ENCODE results near the gene FANK1.
A peak's percentile ranks its signal among the peaks of the same experiment; 100 is the strongest.
"Not testable (repeated sequence)": the region's sequence is repeated elsewhere in the genome, so short reads cannot be mapped to it uniquely, and the experiment has no call there.

FANK1 gene

GRCh38 chr10:125889441-125889840 lies 6.9 kb upstream of the FANK1 start:
- not testable (repeated sequence) for DNase-seq (ENCODE audit: low read depth)

DNA sequence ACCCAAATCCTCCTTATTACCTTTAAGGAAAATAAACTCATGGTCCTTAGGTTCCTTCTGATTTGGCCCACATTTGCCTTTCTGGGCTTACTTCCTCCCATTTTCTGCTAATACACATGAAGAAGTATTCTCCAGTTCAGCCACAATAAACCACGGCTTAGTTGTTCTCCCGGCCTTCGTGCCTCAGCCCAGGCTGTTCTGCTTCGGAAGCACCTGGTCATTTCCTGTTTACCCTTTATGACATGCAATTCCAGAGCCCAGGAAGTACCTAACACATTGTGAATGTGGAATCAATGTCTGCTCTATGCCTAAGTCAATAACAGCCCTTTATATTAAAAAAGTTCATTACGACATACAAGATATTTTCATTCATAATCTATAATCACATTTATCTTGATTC lies 4.0 kb upstream of the FANK1 start:
- DNase-seq (ENCODE audit: low read depth) = not testable (repeated sequence)

DNA sequence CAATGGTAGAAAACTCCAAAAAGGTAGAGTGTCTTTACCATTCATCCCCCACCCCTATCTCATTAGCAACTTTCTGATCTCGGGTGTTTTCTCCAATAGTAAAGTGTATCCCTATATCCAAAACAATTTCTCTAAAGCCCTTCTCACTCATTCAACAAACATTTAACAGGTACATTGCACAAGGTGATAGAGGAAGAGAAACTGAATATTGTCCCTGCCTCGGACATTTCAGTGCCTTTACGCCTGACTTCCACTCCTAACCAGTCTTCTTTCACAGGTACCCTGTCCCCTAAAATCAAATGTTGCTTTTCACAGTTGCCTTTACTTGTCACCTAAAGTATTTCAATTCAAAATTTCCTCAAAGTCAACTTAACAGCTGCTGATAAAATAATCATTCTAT lies 2.2 kb upstream of the FANK1 start:
- not testable (repeated sequence) for DNase-seq (ENCODE audit: low read depth)

DNA sequence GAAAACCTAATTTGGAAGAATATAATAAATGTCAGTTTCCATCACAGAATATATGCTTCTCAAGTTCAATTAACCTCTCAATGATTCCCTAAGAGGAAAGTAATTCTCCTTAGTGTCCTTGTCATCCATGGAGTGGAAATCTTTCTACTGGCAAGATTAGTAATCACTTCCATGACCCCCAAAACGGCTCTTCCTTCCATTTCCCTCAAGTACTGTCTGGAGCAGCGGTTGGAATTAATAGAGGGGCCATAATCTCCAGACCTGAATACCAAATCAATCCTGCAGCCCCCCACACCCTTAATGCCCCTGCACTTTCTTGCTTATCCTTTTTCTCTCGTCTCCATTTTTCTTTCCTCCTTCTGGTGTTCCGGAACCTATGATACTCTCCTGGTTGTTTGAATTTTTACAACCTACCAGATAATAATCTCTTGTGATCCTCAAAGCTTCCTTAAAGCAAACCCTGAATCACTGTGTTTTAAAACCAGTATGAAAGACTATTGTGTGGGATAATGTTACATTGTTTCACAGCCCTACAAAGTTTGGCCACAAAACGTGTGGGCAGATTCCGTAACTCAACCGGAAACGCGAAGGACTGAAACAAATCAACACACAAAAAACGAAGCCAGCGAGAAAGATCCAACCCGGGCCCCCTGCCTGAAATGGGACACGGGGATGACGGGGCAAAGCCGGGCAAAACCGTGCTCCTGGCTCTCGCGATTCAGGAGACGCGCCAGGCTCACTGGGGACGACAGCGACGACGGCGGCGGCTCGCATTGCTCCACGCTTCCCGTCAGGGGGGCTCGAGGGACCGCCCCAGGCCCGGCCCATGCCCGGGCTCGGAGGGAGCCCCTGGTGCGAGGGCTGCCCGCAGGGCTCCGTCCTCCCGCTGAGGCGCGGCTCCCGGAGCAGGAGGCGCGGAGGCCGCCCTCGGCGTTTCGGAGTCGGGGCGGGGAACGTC lies 955 bp upstream of the FANK1 start:
- DNase-seq (ENCODE audit: low read depth) = peak; percentile 17

GRCh38 chr10:125897317-125897716 lies 953 bp downstream of the FANK1 start:
- DNase-seq (ENCODE audit: low read depth) = not testable (repeated sequence)

GRCh38 chr10:125900963-125901362 lies 4.6 kb downstream of the FANK1 start:
- DNase-seq (ENCODE audit: low read depth) = not testable (repeated sequence)

DNA sequence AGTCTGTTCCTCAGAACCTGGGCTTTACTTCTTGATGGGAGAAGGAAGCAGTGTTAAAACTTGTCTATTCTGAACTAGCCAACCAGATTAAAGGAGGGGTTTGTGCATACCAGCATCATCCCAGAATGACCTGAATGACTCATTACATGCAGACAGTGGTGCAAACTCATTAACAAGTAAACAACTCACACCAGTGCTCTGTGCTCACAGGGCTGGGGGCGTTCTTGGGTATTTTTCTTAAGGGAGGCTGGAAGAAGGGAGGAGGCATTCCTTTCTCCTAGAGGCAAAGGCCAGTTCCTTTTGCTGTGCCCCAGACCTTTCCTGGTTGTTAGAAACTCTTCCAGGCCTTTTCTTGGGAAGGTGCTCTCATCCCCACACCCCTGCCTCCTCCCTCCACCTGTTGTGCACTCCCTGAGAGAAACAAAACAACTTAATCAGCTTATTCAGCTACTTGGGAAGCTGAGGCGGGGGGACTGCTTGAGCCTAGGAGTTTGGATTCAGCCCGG lies 6.8 kb downstream of the FANK1 start:
- not testable (repeated sequence) for DNase-seq (ENCODE audit: low read depth)

- DNase-seq (ENCODE audit: low read depth) = not testable (repeated sequence)
These were observed 9.0 kb downstream of the FANK1 start for GRCh38 chr10:125905069-125905994.

- not testable (repeated sequence) for DNase-seq (ENCODE audit: low read depth)
These were observed 11.2 kb downstream of the FANK1 start for GRCh38 chr10:125907598-125907997.

DNA sequence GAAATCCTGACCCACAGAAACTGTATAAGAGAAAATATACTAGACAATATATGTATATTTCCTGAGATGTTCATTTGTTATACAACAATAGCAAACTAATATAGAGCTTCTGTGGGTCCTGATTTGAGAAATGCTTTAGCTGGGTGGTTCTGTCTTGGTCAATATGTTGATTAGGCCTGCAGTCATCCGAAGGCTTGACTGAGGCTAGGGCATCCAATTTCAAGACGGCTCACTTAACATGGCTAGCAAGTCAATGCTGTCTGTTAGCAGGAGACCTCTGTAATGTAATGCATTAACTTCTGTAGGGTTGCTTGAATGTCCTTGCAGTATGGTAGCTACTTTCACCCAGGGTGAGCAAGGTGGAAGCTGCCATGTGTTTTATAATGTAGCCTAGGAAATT lies 12.4 kb downstream of the FANK1 start:
- not testable (repeated sequence) for DNase-seq (ENCODE audit: low read depth)

GRCh38 chr10:125909491-125909890 lies 13.1 kb downstream of the FANK1 start:
- not testable (repeated sequence) for DNase-seq (ENCODE audit: low read depth)

DNA sequence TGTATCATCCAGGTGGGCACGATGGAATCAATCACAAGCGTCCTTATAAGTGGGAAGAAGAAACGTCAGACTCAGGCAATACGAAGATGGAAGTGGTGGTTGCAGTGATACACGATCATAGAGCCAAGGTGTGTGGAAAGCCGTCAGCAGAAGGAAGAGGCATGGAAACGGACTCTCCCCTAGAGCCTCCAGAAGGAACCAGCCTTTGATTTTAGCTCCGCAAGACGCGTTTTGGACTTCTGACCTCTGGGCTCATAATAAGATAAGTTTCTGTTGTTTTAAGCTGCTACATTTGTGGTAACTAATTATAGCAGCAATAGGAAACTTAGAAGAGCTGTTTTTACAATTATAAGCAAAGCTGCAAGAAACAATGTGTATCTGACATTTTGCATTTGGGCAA lies 14.8 kb downstream of the FANK1 start:
- no peak for DNase-seq (ENCODE audit: low read depth)

DNA sequence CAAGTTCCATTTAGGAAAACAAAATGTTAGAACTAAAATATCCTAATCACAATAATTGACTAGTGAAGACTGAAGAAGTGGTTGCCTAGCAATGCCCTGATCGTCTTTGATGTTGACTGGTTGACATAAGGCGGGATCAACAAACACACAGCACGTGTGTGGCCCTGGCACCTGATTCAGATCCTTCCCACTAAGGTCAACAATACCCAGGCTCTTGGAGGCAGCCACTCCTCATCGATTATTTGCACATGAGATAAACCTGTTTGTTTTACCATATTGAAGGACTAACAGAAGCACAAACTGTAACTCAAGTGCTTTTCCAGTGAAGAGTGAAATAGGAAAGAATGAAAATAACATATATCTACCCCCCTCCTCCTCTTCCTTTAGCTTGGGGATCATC lies 15.6 kb downstream of the FANK1 start:
- no peak for DNase-seq (ENCODE audit: low read depth)

DNA sequence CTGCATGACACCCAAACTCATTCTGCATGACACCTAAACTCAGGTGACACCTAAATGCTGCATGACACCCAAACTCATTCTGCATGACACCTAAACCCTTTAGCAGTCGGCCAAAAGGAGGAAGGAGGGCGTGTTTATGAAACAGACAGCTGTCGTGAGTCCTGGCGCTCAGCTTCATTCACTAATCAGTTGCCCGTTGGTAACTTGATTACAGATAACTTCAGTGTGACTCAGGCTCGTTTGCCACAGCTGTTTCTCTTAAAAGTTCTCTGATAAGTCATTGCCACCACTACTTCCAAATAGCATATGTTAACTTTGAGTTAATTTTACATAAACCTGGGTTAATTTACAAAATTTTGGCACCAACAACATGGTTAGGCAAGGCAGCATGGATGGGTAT lies 16.9 kb downstream of the FANK1 start:
- not testable (repeated sequence) for DNase-seq (ENCODE audit: low read depth)

- no peak for DNase-seq (ENCODE audit: low read depth)
These were observed 20.6 kb downstream of the FANK1 start for GRCh38 chr10:125916977-125917376.

GRCh38 chr10:125917704-125918361 lies 21.5 kb downstream of the FANK1 start:
- DNase-seq (ENCODE audit: low read depth) = not testable (repeated sequence)

DNA sequence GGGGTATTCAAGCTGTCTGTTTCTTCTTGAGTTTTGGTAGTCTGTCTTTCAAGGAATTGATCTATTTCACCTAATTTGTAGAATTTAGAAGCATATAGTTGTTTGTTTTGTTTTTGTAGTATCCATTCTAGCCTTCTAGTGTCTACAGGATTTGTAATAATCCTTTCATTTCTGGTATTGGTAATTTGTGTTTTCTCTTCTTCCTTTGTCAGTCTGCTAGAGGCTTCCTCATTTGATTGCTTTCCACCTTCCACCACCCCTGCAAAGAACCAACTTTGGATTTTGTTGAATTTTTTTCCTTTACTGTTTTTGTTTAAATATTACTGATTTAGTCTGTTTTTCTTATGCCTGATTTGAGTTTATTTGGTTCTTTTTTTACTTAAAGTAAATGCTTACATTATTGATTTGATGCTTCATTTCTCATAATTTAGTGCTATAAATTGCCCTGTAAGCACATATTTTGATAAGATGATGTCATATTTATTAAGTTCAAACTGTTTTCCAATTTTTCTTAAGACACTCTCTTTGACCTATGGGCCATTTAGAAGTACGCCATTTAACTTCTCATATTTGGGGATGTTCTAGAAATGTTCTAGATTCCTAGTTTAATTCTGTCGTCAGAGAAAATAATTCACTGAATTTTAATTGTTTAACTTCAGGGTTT lies 25.4 kb downstream of the FANK1 start:
- not testable (repeated sequence) for DNase-seq (ENCODE audit: low read depth)

GRCh38 chr10:125925262-125925834 lies 29.0 kb downstream of the FANK1 start:
- DNase-seq (ENCODE audit: low read depth) = no peak

DNA sequence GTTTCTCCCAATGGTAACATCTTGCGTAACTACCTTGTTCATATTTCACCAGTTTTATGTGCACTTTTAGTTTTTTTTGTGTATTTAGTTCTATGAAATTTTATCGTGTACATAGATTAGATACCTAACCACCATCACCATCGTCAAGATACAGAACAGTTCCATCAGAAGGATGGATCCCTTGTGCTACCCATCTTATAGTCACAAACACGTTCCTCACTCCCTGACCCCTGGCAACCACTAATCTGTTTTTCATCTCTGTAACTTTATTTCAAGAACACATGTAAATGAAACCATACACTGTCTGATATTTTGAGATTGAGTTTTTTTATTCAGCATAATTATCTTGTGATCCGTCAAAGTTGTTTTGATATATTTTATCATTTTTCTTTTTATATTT lies 29.9 kb downstream of the FANK1 start:
- DNase-seq (ENCODE audit: low read depth) = no peak

DNA sequence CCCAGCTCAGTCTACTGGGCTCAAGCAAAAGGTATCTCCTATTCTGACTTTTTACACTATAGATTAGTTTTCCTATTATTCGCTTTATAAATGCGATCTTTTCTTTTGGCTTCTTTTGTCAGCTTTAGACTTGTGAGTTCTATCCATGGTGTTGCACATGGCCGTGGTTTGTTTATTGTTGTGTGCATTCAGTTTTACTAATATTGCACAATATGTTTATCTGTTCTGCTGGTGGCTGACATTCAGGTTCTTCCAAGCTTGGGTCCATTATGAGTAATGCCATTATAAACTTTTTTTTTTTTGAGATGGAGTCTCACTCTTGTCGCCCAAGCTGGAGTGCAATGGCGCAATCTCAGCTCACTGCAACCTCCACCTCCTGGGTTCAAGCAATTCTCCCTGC lies 30.9 kb downstream of the FANK1 start:
- DNase-seq (ENCODE audit: low read depth) = not testable (repeated sequence)

Measured in HS-27A (cell line).